Spleen (tissue), 11 donors: ENCODE data around the gene POLL. TPM values are rescaled to one million over a fixed set of nuclear protein-coding genes. Genes with fewer than 3 reads are reported as not detected.

Experiments used
- DNase-seq: peaks from one replicate; pipeline ENCODE4 v3.0.0-alpha.2; 2020
- H3K27ac ChIP-seq, 8 donors: fragments of 200-600 bp; sonication (generic) in 7 of 8; 1 replicate in 4 of 8; 2 replicates in 4 of 8; pipeline versions ENCODE4 v1.5.0 to v1.8.0; 2016 to 2021; ENCODE audit warnings: inconsistent platforms in 4 of 8, mild to moderate bottlenecking in 4 of 8, moderate library complexity in 1 of 8
- H3K27me3 ChIP-seq, 7 donors: fragments of 200-600 bp; sonication (generic) in 6 of 7; replicated peaks in 1 of 7; 1 replicate in 4 of 7; 2 replicates in 3 of 7; pipeline versions ENCODE4 v1.5.0 to v1.8.0; 2016 to 2021; ENCODE audit warnings: inconsistent platforms in 3 of 7, mild to moderate bottlenecking in 1 of 7
- H3K36me3 ChIP-seq, 6 donors: fragments of 200-600 bp; sonication (generic) in 5 of 6; 1 replicate in 4 of 6; 2 replicates in 2 of 6; pipeline versions ENCODE4 v1.5.0 to v1.8.0; 2016 to 2021; ENCODE audit warnings: inconsistent platforms in 2 of 6
- H3K4me1 ChIP-seq, 6 donors: fragments of 200-600 bp; sonication (generic) in 5 of 6; 1 replicate in 3 of 6; 2 replicates in 3 of 6; pipeline versions ENCODE4 v1.5.0 to v1.8.0; 2016 to 2021; ENCODE audit warnings: inconsistent platforms in 3 of 6
- H3K4me3 ChIP-seq, 8 donors: fragments of 200-600 bp; sonication (generic) in 7 of 8; 1 replicate in 4 of 8; 2 replicates in 4 of 8; pipeline versions ENCODE4 v1.5.0 to v1.8.0; 2016 to 2021; ENCODE audit warnings: inconsistent platforms in 4 of 8, mild to moderate bottlenecking in 4 of 8, moderate library complexity in 2 of 8
- H3K9me3 ChIP-seq, 8 donors: fragments of 200-600 bp; sonication (generic) in 7 of 8; 1 replicate in 4 of 8; 2 replicates in 4 of 8; pipeline versions ENCODE4 v1.5.0 to v1.8.0; 2016 to 2021; ENCODE audit warnings: inconsistent platforms in 4 of 8
- POLR2A ChIP-seq, 3 donors: fragments of 450-650 bp; IDR thresholded peaks; one replicate each; pipeline ENCODE4 v1.5.1; 2017; ENCODE audit warnings: antibody characterized with exemption in 3 of 3, mild to moderate bottlenecking in 1 of 3
- POLR2AphosphoS5 ChIP-seq, 3 donors: sonication (generic); formaldehyde crosslinking; IDR thresholded peaks; one replicate each; pipeline ENCODE4 v1.5.1; 2017; ENCODE audit warnings: antibody characterized with exemption in 3 of 3
- WGBS, 5 donors: extraction: QIAGEN DNeasy Blood & Tissue Kit in 3 of 5; methylation state at CpG; one replicate each; pipeline versions ENCODE4 v1.1.5 to v1.1.7; 2013 to 2018; 5-methylcytosine and 5-hydroxymethylcytosine counted together
- intact Hi-C: fragments of 100-400 bp; cut with DNase I; formaldehyde crosslinking; loops from one replicate; pipeline ENCODE4 v1.15.0; 2023; ENCODE audit warnings: low total_unique reads
- polyA plus RNA-seq, 3 donors: library from polyadenylated mRNA; stranded (reverse); fragments of 200-250 nt; gene quantifications; one replicate each; pipeline ENCODE4 v1.2.1, GENCODE V29; 2013
- total RNA-seq, 7 donors: library from RNA; depleted of rRNA in 3 of 7; stranded (reverse); fragments of >200 nt in 3 of 7; fragmentation: NEBNext Ultra II Directional in 4 of 7; extraction: Animal tissue kit (Norgen Biotek cat#: 25700) in 4 of 7; gene quantifications; one replicate each; pipeline versions ENCODE4 v1.1.0 to v1.2.1, GENCODE V29; 2016 to 2021
- TF ChIP-seq, protein P1 (sequence below), 11 experiments: fragments of 200-600 bp in 7 of 11; fragments of 450-650 bp in 4 of 11; sonication (generic) in 4 of 11; IDR thresholded peaks in 8 of 11; conservative IDR thresholded peaks in 3 of 11; 1 replicate in 7 of 11; 2 replicates in 4 of 11; pipeline versions ENCODE4 v1.4.0 to v1.8.0; 2016 to 2021; ENCODE audit warnings: antibody characterized with exemption in 11 of 11, inconsistent platforms in 4 of 11, mild to moderate bottlenecking in 1 of 11
- donor health status: healthy with polysubstance abuse.
- donor health status: DM: no; HTN: no; CAD: no; lungs with moderate emphysema.
- donor health status: DM: no; HTN: no; CAD: no.
- donor health status: Bipolar disorder and iron deficiency.
- donor health status: healthy.
- donor health status: DM: no; HTN: no; CAD: no.
- donor health status: DM: yes; HTN: yes; CAD: no.

Gene POLL
- total and polyA plus RNA-seq, 10 donors: 22.3 to 40.3 (median 29.1) TPM

DNA sequence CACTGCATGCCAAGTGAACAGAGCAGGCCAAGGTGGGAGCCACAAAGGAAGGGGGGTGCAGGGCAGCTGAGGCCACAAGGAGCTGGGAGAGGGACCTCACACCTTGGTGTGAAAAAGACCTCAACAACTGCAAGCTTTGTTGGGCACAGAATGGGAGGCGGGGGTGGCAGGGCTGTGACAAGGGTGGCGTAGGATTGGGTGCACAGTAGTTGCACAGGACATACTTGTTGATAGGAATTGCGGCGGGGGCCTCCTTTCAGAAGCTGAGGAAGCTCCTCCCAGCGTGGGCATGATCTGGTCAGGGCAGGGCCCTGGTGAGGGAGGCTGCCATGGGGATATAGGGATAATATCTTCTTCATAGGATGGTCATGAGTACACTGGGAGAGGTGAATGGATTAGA lies 25.8 kb downstream of the POLL start:
- TF ChIP-seq POLR2A (IDR thresholded peaks at IDR 0.05) (no peak), POLR2AphosphoS5 (IDR thresholded peaks at IDR 0.05) (no peak)
- TF ChIP-seq, protein P1, sequence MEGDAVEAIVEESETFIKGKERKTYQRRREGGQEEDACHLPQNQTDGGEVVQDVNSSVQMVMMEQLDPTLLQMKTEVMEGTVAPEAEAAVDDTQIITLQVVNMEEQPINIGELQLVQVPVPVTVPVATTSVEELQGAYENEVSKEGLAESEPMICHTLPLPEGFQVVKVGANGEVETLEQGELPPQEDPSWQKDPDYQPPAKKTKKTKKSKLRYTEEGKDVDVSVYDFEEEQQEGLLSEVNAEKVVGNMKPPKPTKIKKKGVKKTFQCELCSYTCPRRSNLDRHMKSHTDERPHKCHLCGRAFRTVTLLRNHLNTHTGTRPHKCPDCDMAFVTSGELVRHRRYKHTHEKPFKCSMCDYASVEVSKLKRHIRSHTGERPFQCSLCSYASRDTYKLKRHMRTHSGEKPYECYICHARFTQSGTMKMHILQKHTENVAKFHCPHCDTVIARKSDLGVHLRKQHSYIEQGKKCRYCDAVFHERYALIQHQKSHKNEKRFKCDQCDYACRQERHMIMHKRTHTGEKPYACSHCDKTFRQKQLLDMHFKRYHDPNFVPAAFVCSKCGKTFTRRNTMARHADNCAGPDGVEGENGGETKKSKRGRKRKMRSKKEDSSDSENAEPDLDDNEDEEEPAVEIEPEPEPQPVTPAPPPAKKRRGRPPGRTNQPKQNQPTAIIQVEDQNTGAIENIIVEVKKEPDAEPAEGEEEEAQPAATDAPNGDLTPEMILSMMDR (IDR thresholded peaks at IDR 0.05 in 8 of 11, conservative IDR thresholded peaks at IDR 0.05 in 3 of 11): no peak
- peaks cover 2 to 44% (median 20%) of the 10 kb centered on the region in 7 donors for H3K27me3 ChIP-seq
- peaks cover 0 to 41% (median 20%) of the 10 kb centered on the region in 6 donors for H3K4me1 ChIP-seq
- no peaks in the 10 kb centered on the region for H3K9me3 ChIP-seq
- no peak overlapping the region for H3K27ac ChIP-seq
- intact Hi-C loops: no loop called here
- no peaks in the 10 kb centered on the region for H3K36me3 ChIP-seq
- WGBS, 5 donors: 79 to 91% (median 84%) methylated on average over 5 of the region's 5 CpGs
- no peak overlapping the region for H3K4me3 ChIP-seq
- no peak for DNase-seq

DNA sequence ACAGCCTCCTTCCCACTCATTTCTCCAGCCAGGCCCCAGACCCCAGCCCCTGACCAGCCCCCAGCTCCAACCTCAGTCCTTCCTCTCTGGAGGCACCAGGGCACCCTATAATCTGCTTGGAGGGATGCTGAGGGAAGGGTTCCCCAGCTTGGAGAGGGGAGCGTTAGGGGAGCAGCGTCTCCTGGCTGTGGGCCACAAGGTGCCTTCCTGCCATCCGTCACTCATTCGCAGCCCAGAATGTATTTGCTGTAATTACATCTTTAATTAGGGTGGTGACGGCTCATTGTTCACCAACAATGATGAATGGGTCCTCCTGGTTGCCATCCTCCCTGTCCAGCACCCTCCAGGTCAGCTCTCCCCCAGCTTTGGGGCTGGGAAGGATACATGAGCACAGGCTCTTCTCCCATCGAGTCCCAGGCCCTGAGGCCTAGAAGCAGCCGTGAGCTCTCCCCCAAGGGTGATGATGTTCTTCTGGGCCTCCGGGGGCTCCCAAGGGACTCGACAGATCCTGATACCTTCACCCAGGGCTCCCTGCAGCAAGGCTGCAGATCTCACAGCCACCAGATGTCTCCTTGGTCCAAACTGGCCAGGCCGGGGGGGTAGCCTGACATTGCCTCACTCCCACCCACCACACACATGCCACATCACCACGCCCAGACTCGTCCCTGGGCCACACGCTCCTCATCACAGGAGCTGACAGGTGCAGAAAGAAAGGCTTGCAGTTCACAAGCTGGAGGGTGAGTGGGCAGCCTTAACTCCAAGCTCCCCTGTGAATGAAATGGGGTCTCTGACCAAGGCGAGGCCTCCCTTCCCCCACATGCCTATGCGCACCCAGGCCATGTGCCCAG lies 26.8 kb downstream of the POLL start:
- H3K27me3 ChIP-seq: peaks cover 0 to 35% (median 11%) of the 10 kb centered on the region in 7 donors
- H3K9me3 ChIP-seq: no peaks in the 10 kb centered on the region
- TF ChIP-seq POLR2A (IDR thresholded peaks at IDR 0.05) (no peak), POLR2AphosphoS5 (IDR thresholded peaks at IDR 0.05) (peak in 2 of 3 donors; percentile 7 to 12)
- TF ChIP-seq, protein P1 (IDR thresholded peaks at IDR 0.05 in 8 of 11, conservative IDR thresholded peaks at IDR 0.05 in 3 of 11): no peak
- DNase-seq: no peak
- no peaks in the 10 kb centered on the region for H3K36me3 ChIP-seq
- H3K4me3 ChIP-seq: no peak overlapping the region
- 83 to 90% (median 89%) methylated on average over 7 to 15 of the region's 15 CpGs for WGBS, 5 donors
- no peak overlapping the region for H3K27ac ChIP-seq
- H3K4me1 ChIP-seq: peaks cover 0 to 32% (median 13%) of the 10 kb centered on the region in 6 donors
- intact Hi-C loops: no loop called here

DNA sequence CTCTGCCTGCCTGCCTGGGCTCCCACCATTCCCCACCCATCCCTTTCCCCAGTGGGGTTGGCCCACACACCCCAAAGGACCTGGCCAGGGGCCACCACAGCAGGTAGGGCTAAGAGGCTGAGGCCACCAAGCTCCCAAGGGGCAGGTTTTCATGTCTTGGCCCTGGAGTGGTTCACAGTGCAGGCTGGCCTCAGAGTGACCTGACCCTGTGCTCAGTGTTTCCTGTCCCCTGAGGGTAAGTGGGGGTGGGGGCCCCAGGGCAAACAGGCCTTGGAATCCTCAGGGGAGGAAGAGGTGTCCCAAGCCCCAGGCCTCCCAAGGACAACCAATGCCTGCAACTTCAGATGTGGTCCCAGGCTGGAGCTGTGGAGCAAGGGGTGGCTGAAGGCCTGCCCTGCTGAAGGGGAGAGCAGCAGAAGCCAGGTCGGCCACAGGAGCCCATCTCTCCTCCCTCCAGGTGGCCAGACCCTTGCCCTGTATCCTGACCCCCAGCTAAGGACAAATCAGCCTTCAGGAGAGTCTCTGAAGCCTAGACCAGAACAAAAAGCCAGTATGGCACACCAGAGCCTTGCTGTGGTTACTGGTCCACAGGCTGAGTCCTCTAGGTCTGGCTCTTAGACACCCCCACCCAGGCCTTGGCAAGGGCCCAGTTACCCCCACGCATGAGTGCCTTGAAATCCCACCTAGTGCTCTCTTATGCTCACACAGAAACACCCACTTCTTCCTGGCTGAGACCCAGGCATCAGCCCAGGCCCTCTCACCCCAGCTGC lies 27.6 kb downstream of the POLL start:
- no peaks in the 10 kb centered on the region for H3K9me3 ChIP-seq
- peaks cover 0 to 27% (median 5%) of the 10 kb centered on the region in 7 donors for H3K27me3 ChIP-seq
- WGBS, 5 donors: 57 to 70% (median 63%) methylated on average over 1 to 2 of the region's 2 CpGs
- TF ChIP-seq POLR2AphosphoS5 (IDR thresholded peaks at IDR 0.05): peak in 2 of 3 donors; percentile 19 to 45
- TF ChIP-seq, protein P1 (IDR thresholded peaks at IDR 0.05 in 8 of 11, conservative IDR thresholded peaks at IDR 0.05 in 3 of 11): no peak
- intact Hi-C loops: no loop called here
- H3K36me3 ChIP-seq: peaks cover 0 to 5% (median 0%) of the 10 kb centered on the region in 6 donors
- peaks cover 0 to 29% (median 9%) of the 10 kb centered on the region in 6 donors for H3K4me1 ChIP-seq
- H3K27ac ChIP-seq: no peak overlapping the region
- DNase-seq: peak; percentile 64
- no peak overlapping the region for H3K4me3 ChIP-seq
